Calu3 (cell line): ENCODE data around the gene BIN1. TPM values are rescaled to one million over a fixed set of nuclear protein-coding genes. Genes with fewer than 3 reads are reported as not detected.

ENCODE experiments used
- BruUV-seq: library from RNA; stranded (reverse); fragments of 400-500 nt; replicated peaks from 2 replicates; lab custom pipeline; 2021; lab: Mats Ljungman, UMichigan
- CTCF ChIA-PET: fragments of 300-600 bp; sonication (Branson Sonifier 250); formaldehyde crosslinking; loops from one replicate; lab custom pipeline; 2022; ENCODE audit warnings: antibody characterized with exemption; lab: Charles Lee
- DNase-seq: peaks from one replicate; pipeline ENCODE4 v3.0.0; 2022
- H3K27ac Mint-ChIP-seq: one replicate; pipeline ENCODE4 v1.8.0; 2022; ENCODE audit warnings: mixed read lengths; ENCODE audit not compliant: unreplicated experiment
- H3K27me3 Mint-ChIP-seq: one replicate; pipeline ENCODE4 v1.8.0; 2022; ENCODE audit warnings: mixed read lengths; ENCODE audit not compliant: unreplicated experiment
- H3K36me3 Mint-ChIP-seq: one replicate; pipeline ENCODE4 v1.8.0; 2022; ENCODE audit warnings: mild to moderate bottlenecking, moderate library complexity, mixed read lengths; ENCODE audit not compliant: insufficient read depth, unreplicated experiment
- H3K4me1 Mint-ChIP-seq: one replicate; pipeline ENCODE4 v1.8.0; 2022; ENCODE audit warnings: mild to moderate bottlenecking, low read depth, mixed read lengths; ENCODE audit not compliant: unreplicated experiment
- H3K4me3 Mint-ChIP-seq: one replicate; pipeline ENCODE4 v1.8.0; 2022; ENCODE audit warnings: mild to moderate bottlenecking, low read depth, moderate library complexity, mixed read lengths; ENCODE audit not compliant: unreplicated experiment
- H3K9me3 Mint-ChIP-seq: one replicate; pipeline ENCODE4 v1.8.0; 2022; ENCODE audit warnings: low read depth, mixed read lengths; ENCODE audit not compliant: unreplicated experiment
- intact Hi-C: fragments of 100-400 bp; cut with micrococcal nuclease; formaldehyde crosslinking; loops from one replicate; pipeline ENCODE4 v1.10.0; 2022; ENCODE audit not compliant: unreplicated experiment
- total RNA-seq: library from RNA; stranded (reverse); gene quantifications from 2 replicates; pipeline ENCODE4 v1.2.3, GENCODE V29; 2022
- TF ChIP-seq, protein P1 (sequence below): fragments of 200-600 bp; IDR thresholded peaks from one replicate; pipeline ENCODE4 v1.8.0; 2022; ENCODE audit warnings: antibody characterized with exemption; ENCODE audit not compliant: unreplicated experiment

The BIN1 gene
- total RNA-seq, 1 experiment from 2014 or later = 52.8 TPM

DNA sequence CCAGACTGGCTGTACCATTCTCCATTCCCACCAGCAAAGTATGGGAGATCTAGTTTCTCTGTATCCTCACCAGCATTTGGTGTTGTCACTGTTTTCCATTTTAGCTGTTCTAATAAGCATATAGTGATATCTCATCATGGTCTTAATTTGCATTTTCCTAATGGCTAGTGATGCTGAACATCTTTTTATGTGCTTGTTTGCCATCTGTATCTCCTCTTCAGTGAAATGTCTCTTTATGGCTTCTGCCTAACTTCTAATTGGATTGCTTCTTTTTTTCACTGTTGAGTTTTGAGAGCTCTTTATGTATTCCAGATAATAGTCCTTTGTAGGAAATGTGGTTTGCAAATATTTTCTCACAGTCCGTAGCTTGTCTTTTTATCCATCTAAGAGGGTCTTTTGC, 18.9 kb upstream of the BIN1 start:
- CTCF ChIA-PET = interaction anchor here (1.3 kb wide), 1 partner anchor 58 kb away, joined by 3 read pairs; no protein-coding TSS in a partner anchor
- H3K4me3 Mint-ChIP-seq = no peak overlapping the region
- H3K4me1 Mint-ChIP-seq = no peaks in the 10 kb centered on the region

DNA sequence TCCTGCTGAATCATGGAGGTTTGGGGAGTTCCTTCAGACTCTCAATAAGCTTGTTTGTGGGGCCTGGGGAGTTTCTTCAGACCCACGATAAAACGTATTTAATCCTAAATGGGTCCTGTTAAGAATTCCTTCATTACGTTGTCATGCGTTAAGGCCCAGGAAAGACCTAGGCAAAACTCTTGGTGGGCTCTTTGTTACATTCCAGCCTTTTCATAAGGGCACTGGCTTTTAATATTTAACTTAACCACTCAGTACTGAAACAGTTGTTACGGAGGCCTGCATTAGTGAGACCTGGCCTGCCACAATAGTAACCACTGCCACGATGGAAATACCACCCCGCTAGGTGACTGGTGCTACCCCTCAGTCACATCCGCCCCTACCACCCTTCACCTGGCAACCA, 17.5 kb upstream of the BIN1 start:
- no peak for DNase-seq
- Mint-ChIP-seq H3K9me3 (no peaks in the 10 kb centered on the region), H3K36me3 (no peaks in the 10 kb centered on the region), H3K27me3 (no peaks in the 10 kb centered on the region), H3K4me3 (no peak overlapping the region), H3K4me1 (no peaks in the 10 kb centered on the region), H3K27ac (no peak overlapping the region)
- TF ChIP-seq, protein P1, sequence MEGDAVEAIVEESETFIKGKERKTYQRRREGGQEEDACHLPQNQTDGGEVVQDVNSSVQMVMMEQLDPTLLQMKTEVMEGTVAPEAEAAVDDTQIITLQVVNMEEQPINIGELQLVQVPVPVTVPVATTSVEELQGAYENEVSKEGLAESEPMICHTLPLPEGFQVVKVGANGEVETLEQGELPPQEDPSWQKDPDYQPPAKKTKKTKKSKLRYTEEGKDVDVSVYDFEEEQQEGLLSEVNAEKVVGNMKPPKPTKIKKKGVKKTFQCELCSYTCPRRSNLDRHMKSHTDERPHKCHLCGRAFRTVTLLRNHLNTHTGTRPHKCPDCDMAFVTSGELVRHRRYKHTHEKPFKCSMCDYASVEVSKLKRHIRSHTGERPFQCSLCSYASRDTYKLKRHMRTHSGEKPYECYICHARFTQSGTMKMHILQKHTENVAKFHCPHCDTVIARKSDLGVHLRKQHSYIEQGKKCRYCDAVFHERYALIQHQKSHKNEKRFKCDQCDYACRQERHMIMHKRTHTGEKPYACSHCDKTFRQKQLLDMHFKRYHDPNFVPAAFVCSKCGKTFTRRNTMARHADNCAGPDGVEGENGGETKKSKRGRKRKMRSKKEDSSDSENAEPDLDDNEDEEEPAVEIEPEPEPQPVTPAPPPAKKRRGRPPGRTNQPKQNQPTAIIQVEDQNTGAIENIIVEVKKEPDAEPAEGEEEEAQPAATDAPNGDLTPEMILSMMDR = no peak
- BruUV-seq = no TSS peak
- CTCF ChIA-PET = no interaction called here
- intact Hi-C loops = no loop called here

More for the DNA sequence above, 18.9 kb upstream of the BIN1 start:
- Mint-ChIP-seq H3K27me3 (no peaks in the 10 kb centered on the region), H3K27ac (no peak overlapping the region), H3K36me3 (no peaks in the 10 kb centered on the region), H3K9me3 (no peaks in the 10 kb centered on the region)
- intact Hi-C loops = no loop called here
- TF ChIP-seq, protein P1 = no peak
- no TSS peak for BruUV-seq
- DNase-seq = no peak

DNA sequence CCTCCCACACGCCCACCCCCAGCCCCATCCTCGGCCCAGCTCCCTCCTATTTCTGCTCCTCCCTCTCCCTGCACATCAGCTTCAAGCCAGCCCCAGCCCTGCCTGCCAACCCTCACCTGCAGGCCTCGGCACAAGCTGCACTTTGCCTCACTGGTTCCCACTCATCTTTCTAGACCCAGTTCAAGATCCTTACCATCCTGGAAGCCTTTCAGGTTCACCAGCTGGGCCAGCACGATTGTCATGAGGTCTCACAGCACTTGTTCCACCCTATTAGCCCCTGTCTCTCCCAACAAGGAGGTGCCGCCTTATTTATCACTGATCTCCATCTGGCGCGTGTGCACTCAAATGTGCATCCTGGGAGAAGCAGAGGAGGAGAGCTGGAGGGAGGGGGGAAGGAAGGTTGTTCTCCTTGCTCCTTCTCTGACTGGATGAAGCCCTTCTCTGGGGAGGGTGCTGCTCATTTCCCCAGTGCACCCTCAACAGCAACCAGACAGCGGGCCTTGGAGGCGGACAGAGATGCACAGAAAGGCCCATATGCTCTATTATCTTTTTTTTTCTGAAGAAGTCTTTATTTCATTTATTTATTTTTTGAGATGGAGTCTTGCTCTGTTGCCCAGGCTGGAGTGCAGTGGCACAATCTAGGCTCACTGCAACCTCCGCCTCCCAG, 15.5 kb upstream of the BIN1 start:
- Mint-ChIP-seq H3K4me1 (no peaks in the 10 kb centered on the region), H3K27me3 (no peaks in the 10 kb centered on the region), H3K9me3 (no peaks in the 10 kb centered on the region), H3K27ac (no peak overlapping the region), H3K36me3 (no peaks in the 10 kb centered on the region), H3K4me3 (no peak overlapping the region)
- no TSS peak for BruUV-seq
- no peak for DNase-seq
- CTCF ChIA-PET = no interaction called here
- TF ChIP-seq, protein P1 = no peak
- intact Hi-C loops = no loop called here

DNA sequence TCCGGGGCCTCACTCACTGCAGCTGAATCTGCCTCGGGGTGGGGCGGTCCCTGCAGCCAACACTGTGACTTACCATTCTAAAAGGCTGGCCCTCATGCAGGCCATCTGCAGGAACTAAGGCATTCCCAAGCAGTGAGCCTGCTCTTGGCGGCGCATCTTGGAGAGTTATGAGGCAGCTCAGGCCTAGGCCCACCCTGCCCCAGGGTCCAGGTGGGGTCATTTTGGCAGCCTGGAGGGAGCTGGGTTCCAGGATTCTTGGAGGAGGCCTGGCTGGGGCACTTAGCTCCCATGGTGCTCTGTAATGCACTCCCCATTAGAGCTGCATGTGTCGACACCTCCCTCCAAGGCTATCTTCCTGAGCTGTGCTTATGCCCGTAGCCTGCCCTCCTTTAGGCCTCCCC, 14.8 kb upstream of the BIN1 start:
- intact Hi-C loops = no loop called here
- no peak overlapping the region for H3K4me3 Mint-ChIP-seq
- no peaks in the 10 kb centered on the region for H3K9me3 Mint-ChIP-seq
- BruUV-seq = no TSS peak
- no peaks in the 10 kb centered on the region for H3K36me3 Mint-ChIP-seq
- no peaks in the 10 kb centered on the region for H3K4me1 Mint-ChIP-seq
- DNase-seq = no peak
- no peaks in the 10 kb centered on the region for H3K27me3 Mint-ChIP-seq
- TF ChIP-seq, protein P1 = no peak
- CTCF ChIA-PET = no interaction called here
- no peak overlapping the region for H3K27ac Mint-ChIP-seq
